ENCODE results near the gene NRXN3. TPM values are rescaled to one million over a fixed set of nuclear protein-coding genes. Genes with fewer than 3 reads are reported as not detected.

The NRXN3 gene
- total RNA-seq, 2 experiments from 2014 or later = not detected

- Histone ChIP-seq H3K4me2 (ENCODE audit: low read length) (no peak overlapping the region), H3K4me3 (ENCODE audit: low read depth, low read length, poor library complexity, severe bottlenecking) (no peak overlapping the region), H3K9me2 (ENCODE audit: insufficient read depth, low read length) (no peaks in the 10 kb centered on the region), H2AFZ (ENCODE audit: low read length) (no peak overlapping the region), H3K9me3 (ENCODE audit: low read length) (no peaks in the 10 kb centered on the region), H3K79me2 (ENCODE audit: insufficient read depth, low read depth, low read length) (no peaks in the 10 kb centered on the region), H3K27ac (ENCODE audit: low read depth, low read length, poor library complexity, severe bottlenecking) (no peak overlapping the region), H3K4me1 (ENCODE audit: insufficient read depth, low read length, poor library complexity, severe bottlenecking) (no peaks in the 10 kb centered on the region), H4K20me1 (ENCODE audit: insufficient read depth, low read length) (no peaks in the 10 kb centered on the region), H3K36me3 (ENCODE audit: insufficient read depth, low read length) (no peaks in the 10 kb centered on the region)
- TF ChIP-seq EZH2phosphoT487 (IDR thresholded peaks at IDR 0.05; ENCODE audit: borderline replicate concordance, low read depth, low read length) (no peak), CTCF (conservative IDR thresholded peaks at IDR 0.05; ENCODE audit: low read length) (no peak)
- CTCF ChIA-PET (ENCODE audit: unreplicated experiment) = no interaction called here
- POLR2A ChIA-PET = interaction anchor here (0.9 kb wide), 1 partner anchor 202 kb away, joined by 3 read pairs; no protein-coding TSS in a partner anchor
- intact Hi-C loops (cut with micrococcal nuclease; ENCODE audit: unreplicated experiment) = no loop called here
- BruUV-seq (replicated peaks) = no TSS peak
- DNase-seq (ENCODE audit: low spot score) = no peak
These were observed 851.6 kb downstream of the NRXN3 start for GRCh38 chr14:79021766-79022165.

- CTCF ChIA-PET (ENCODE audit: unreplicated experiment) = no interaction called here
- BruUV-seq (replicated peaks) = no TSS peak
- no peak overlapping the region for H2AFZ ChIP-seq (ENCODE audit: low read length)
These were observed 857.0 kb downstream of the NRXN3 start for GRCh38 chr14:79027138-79027537.

More at GRCh38 chr14:79027138-79027537, 857.0 kb downstream of the NRXN3 start:
- Histone ChIP-seq H3K4me3 (ENCODE audit: low read depth, low read length, poor library complexity, severe bottlenecking) (no peak overlapping the region), H3K79me2 (ENCODE audit: insufficient read depth, low read depth, low read length) (no peaks in the 10 kb centered on the region), H3K9me2 (ENCODE audit: insufficient read depth, low read length) (no peaks in the 10 kb centered on the region), H3K4me1 (ENCODE audit: insufficient read depth, low read length, poor library complexity, severe bottlenecking) (no peaks in the 10 kb centered on the region), H4K20me1 (ENCODE audit: insufficient read depth, low read length) (no peaks in the 10 kb centered on the region), H3K4me2 (ENCODE audit: low read length) (no peak overlapping the region), H3K27ac (ENCODE audit: low read depth, low read length, poor library complexity, severe bottlenecking) (no peak overlapping the region), H3K9me3 (ENCODE audit: low read length) (no peaks in the 10 kb centered on the region), H3K36me3 (ENCODE audit: insufficient read depth, low read length) (no peaks in the 10 kb centered on the region)
- POLR2A ChIA-PET = interaction anchor here (0.7 kb wide), 2 partner anchors 149 to 632 kb away, joined by 3 read pairs; no protein-coding TSS in a partner anchor
- DNase-seq (ENCODE audit: low spot score) = no peak
- intact Hi-C loops (cut with micrococcal nuclease; ENCODE audit: unreplicated experiment) = no loop called here
- TF ChIP-seq CTCF (conservative IDR thresholded peaks at IDR 0.05; ENCODE audit: low read length) (no peak), EZH2phosphoT487 (IDR thresholded peaks at IDR 0.05; ENCODE audit: borderline replicate concordance, low read depth, low read length) (no peak)
